ENCODE measurements around the gene SLC13A4.

SLC13A4 gene

GRCh38 chr7:135769005-135769802 lies 41.2 kb upstream of the SLC13A4 start:
- H3K79me2 ChIP-seq (ENCODE audit: insufficient read depth, low read depth), result no peaks in the 10 kb centered on the region
- no peaks in the 10 kb centered on the region for H3K27me3 ChIP-seq (ENCODE audit: insufficient read depth, low read depth)
- peaks cover 10% of the 10 kb centered on the region for H3K4me1 ChIP-seq (ENCODE audit: low read depth, poor library complexity, severe bottlenecking)
- no peak overlapping the region for H2AFZ ChIP-seq (ENCODE audit: low read depth)
- no peak overlapping the region for H3K27ac ChIP-seq
- H3K36me3 ChIP-seq (ENCODE audit: insufficient read depth), result no peaks in the 10 kb centered on the region
- TF ChIP-seq CTCF (conservative IDR thresholded peaks at IDR 0.05; ENCODE audit: low read depth, low read length), result no peak
- H4K20me1 ChIP-seq (ENCODE audit: insufficient read depth), result no peaks in the 10 kb centered on the region
- H3K9ac ChIP-seq, result no peak overlapping the region
- H3K4me3 ChIP-seq (IDR thresholded peaks at IDR 0.05; ENCODE audit: insufficient read depth, low read depth, low read length), result no peak overlapping the region
- no peak overlapping the region for H3K4me2 ChIP-seq

DNA sequence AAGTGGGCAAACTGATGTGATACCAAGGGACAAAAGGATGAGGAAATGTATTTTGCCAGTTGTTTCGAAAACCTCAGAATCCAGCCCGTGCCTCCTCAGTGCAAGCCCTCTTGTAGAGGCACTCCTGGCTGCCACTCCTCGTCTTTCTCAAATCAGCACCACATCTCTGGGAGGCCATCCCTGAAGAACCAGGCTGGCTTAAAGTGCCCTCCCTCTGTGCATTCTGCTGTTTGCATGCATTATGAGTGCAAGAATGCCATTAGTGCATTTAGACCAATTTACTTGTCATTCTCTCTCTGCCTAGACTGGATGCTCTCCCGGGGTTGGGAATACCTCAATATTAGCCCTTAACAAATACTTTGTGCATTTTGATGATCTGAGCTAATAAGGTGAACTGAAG lies 40.5 kb upstream of the SLC13A4 start:
- no peak for TF ChIP-seq CTCF (conservative IDR thresholded peaks at IDR 0.05; ENCODE audit: low read depth, low read length)
- Histone ChIP-seq H3K27me3 (ENCODE audit: insufficient read depth, low read depth) (no peaks in the 10 kb centered on the region), H4K20me1 (ENCODE audit: insufficient read depth) (no peaks in the 10 kb centered on the region), H2AFZ (ENCODE audit: low read depth) (no peak overlapping the region), H3K4me3 (IDR thresholded peaks at IDR 0.05; ENCODE audit: insufficient read depth, low read depth, low read length) (no peak overlapping the region), H3K36me3 (ENCODE audit: insufficient read depth) (no peaks in the 10 kb centered on the region), H3K27ac (no peak overlapping the region), H3K79me2 (ENCODE audit: insufficient read depth, low read depth) (no peaks in the 10 kb centered on the region), H3K4me2 (no peak overlapping the region), H3K9ac (no peak overlapping the region), H3K4me1 (ENCODE audit: low read depth, poor library complexity, severe bottlenecking) (peaks cover 10% of the 10 kb centered on the region)

- Histone ChIP-seq H3K9ac (no peak overlapping the region), H3K79me2 (ENCODE audit: insufficient read depth, low read depth) (no peaks in the 10 kb centered on the region), H3K27me3 (ENCODE audit: insufficient read depth, low read depth) (no peaks in the 10 kb centered on the region), H3K4me2 (no peak overlapping the region), H3K36me3 (ENCODE audit: insufficient read depth) (no peaks in the 10 kb centered on the region), H4K20me1 (ENCODE audit: insufficient read depth) (no peaks in the 10 kb centered on the region), H3K4me3 (IDR thresholded peaks at IDR 0.05; ENCODE audit: insufficient read depth, low read depth, low read length) (no peak overlapping the region), H3K4me1 (ENCODE audit: low read depth, poor library complexity, severe bottlenecking) (peaks cover 10% of the 10 kb centered on the region), H3K27ac (no peak overlapping the region), H2AFZ (ENCODE audit: low read depth) (no peak overlapping the region)
- no peak for TF ChIP-seq CTCF (conservative IDR thresholded peaks at IDR 0.05; ENCODE audit: low read depth, low read length)
Observed at GRCh38 chr7:135768064-135768463, 40.1 kb upstream of the SLC13A4 start.

GRCh38 chr7:135763261-135763660 lies 35.3 kb upstream of the SLC13A4 start:
- no peak overlapping the region for H3K4me3 ChIP-seq (IDR thresholded peaks at IDR 0.05; ENCODE audit: insufficient read depth, low read depth, low read length)
- no peaks in the 10 kb centered on the region for H3K4me1 ChIP-seq (ENCODE audit: low read depth, poor library complexity, severe bottlenecking)
- no peak for TF ChIP-seq CTCF (conservative IDR thresholded peaks at IDR 0.05; ENCODE audit: low read depth, low read length)
- H4K20me1 ChIP-seq (ENCODE audit: insufficient read depth), result no peaks in the 10 kb centered on the region
- no peak overlapping the region for H3K27ac ChIP-seq
- no peaks in the 10 kb centered on the region for H3K79me2 ChIP-seq (ENCODE audit: insufficient read depth, low read depth)
- no peak overlapping the region for H2AFZ ChIP-seq (ENCODE audit: low read depth)
- no peak overlapping the region for H3K9ac ChIP-seq
- H3K27me3 ChIP-seq (ENCODE audit: insufficient read depth, low read depth), result no peaks in the 10 kb centered on the region
- H3K36me3 ChIP-seq (ENCODE audit: insufficient read depth), result no peaks in the 10 kb centered on the region
- no peak overlapping the region for H3K4me2 ChIP-seq
